Loucy (cell line): ENCODE data around the gene PCDHA5.
"Not testable (repeated sequence)": the region's sequence is repeated elsewhere in the genome, so short reads cannot be mapped to it uniquely, and the experiment has no call there.

ENCODE experiments used
- H2AFZ ChIP-seq: fragments of 200-600 bp; sonication (generic); 2 replicates; pipeline ENCODE4 v1.6.0; 2016; ENCODE audit warnings: antibody characterized with exemption, mild to moderate bottlenecking, low read length, moderate library complexity
- H3F3A ChIP-seq: fragments of 200-600 bp; 2 replicates; pipeline ENCODE4 v1.6.0; 2016; ENCODE audit warnings: antibody characterized with exemption, low read depth, mild to moderate bottlenecking
- H3K27me3 ChIP-seq: fragments of 200-600 bp; sonication (generic); 2 replicates; pipeline ENCODE4 v1.6.1; 2014; ENCODE audit warnings: low read length, mild to moderate bottlenecking; ENCODE audit not compliant: insufficient read depth, poor library complexity, severe bottlenecking
- H3K36me3 ChIP-seq: fragments of 200-600 bp; sonication (generic); 2 replicates; pipeline ENCODE4 v1.6.1; 2016; ENCODE audit warnings: low read length; ENCODE audit not compliant: insufficient read depth
- H3K4me1 ChIP-seq: fragments of 200-600 bp; sonication (generic); 2 replicates; pipeline ENCODE4 v1.5.1; 2014; ENCODE audit warnings: low read length, mild to moderate bottlenecking; ENCODE audit not compliant: insufficient read depth, poor library complexity, severe bottlenecking
- H3K4me2 ChIP-seq: fragments of 200-600 bp; sonication (generic); 2 replicates; pipeline ENCODE4 v1.6.0; 2014; ENCODE audit warnings: antibody characterized with exemption, low read length, low read depth, mild to moderate bottlenecking; ENCODE audit not compliant: poor library complexity, severe bottlenecking
- H3K4me3 ChIP-seq: fragments of 200-600 bp; sonication (generic); 2 replicates; pipeline ENCODE4 v1.5.1; 2014; ENCODE audit warnings: low read length, mild to moderate bottlenecking, mixed read lengths; ENCODE audit not compliant: poor library complexity, severe bottlenecking
- H3K79me2 ChIP-seq: fragments of 200-600 bp; sonication (generic); 2 replicates; pipeline ENCODE4 v1.6.1; 2014; ENCODE audit warnings: low read length; ENCODE audit not compliant: insufficient read depth
- H3K9ac ChIP-seq: fragments of 200-600 bp; sonication (generic); 2 replicates; pipeline ENCODE4 v1.6.0; 2014; ENCODE audit warnings: mild to moderate bottlenecking, low read depth, low read length, moderate library complexity; ENCODE audit not compliant: poor library complexity, severe bottlenecking
- H3K9me2 ChIP-seq: fragments of 200-600 bp; sonication (generic); replicated peaks from 2 replicates; pipeline ENCODE4 v1.6.1; 2016; ENCODE audit warnings: low read depth, low read length, mixed read lengths
- H3K9me3 ChIP-seq: fragments of 200-600 bp; sonication (generic); 2 replicates; pipeline ENCODE4 v1.6.1; 2014; ENCODE audit warnings: mild to moderate bottlenecking, antibody characterized with exemption, low read length, low read depth; ENCODE audit not compliant: insufficient read depth
- H4K20me1 ChIP-seq: fragments of 200-600 bp; sonication (generic); 2 replicates; pipeline ENCODE4 v1.6.0; 2014; ENCODE audit warnings: antibody characterized with exemption, low read length, mild to moderate bottlenecking; ENCODE audit not compliant: insufficient read depth, poor library complexity, severe bottlenecking
- EZH2phosphoT487 ChIP-seq: fragments of 200-600 bp; IDR thresholded peaks from 2 replicates; pipeline ENCODE4 v1.6.1; 2018; ENCODE audit warnings: antibody characterized with exemption, mild to moderate bottlenecking, moderate library complexity, borderline replicate concordance
- TF ChIP-seq, protein P1 (sequence below): fragments of 200-600 bp; sonication (generic); conservative IDR thresholded peaks from 2 replicates; pipeline ENCODE4 v1.5.1; 2014; ENCODE audit warnings: mild to moderate bottlenecking, antibody characterized with exemption, low read length

The PCDHA5 gene

DNA sequence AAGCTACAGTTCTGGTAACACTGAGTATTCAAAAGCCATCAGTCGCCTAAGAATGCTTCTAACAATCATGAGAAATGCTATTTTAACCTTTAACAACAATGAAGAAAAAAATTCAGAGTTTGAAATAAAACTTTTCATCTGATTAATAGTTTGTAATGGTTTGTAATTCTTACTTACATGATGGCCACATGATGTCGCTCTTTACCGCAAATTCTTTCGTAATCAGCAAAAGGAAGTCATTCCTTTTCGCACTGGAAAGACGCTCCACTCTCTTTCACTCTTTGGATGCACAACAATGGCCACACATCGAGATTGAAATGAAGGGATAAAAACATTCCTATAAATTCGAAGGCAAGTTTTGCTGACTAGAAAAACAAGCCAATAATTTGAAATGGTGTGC, 12.6 kb downstream of the PCDHA5 start, which contains the start of gene PCDHA7:
PCDHA7 (plus strand) TSS at position 277 of the 400 bp plus-strand sequence; CDS start at position 392, 115 bp downstream.
- Histone ChIP-seq H4K20me1 (no peaks in the 10 kb centered on the region), H3F3A (no peaks in the 10 kb centered on the region), H3K4me1 (no peaks in the 10 kb centered on the region), H2AFZ (no peak within 1 kb of the TSS), H3K4me3 (no peak within 1 kb of the TSS), H3K4me2 (no peak within 1 kb of the TSS), H3K36me3 (no peaks in the 10 kb centered on the region), H3K79me2 (no peaks in the 10 kb centered on the region), H3K27me3 (no peaks in the 10 kb centered on the region), H3K9ac (no peak within 1 kb of the TSS), H3K9me3 (no peaks in the 10 kb centered on the region), H3K9me2 (no peaks in the 10 kb centered on the region)
- no peak for TF ChIP-seq EZH2phosphoT487

- H3K9ac ChIP-seq, H3F3A ChIP-seq, H4K20me1 ChIP-seq, H2AFZ ChIP-seq, H3K4me2 ChIP-seq, H3K9me3 ChIP-seq, H3K36me3 ChIP-seq, H3K27me3 ChIP-seq, H3K4me1 ChIP-seq, H3K9me2 ChIP-seq, H3K79me2 ChIP-seq, H3K4me3 ChIP-seq: not testable (repeated sequence)
Observed at GRCh38 chr5:140834439-140835008, 13.1 kb downstream of the PCDHA5 start.

DNA sequence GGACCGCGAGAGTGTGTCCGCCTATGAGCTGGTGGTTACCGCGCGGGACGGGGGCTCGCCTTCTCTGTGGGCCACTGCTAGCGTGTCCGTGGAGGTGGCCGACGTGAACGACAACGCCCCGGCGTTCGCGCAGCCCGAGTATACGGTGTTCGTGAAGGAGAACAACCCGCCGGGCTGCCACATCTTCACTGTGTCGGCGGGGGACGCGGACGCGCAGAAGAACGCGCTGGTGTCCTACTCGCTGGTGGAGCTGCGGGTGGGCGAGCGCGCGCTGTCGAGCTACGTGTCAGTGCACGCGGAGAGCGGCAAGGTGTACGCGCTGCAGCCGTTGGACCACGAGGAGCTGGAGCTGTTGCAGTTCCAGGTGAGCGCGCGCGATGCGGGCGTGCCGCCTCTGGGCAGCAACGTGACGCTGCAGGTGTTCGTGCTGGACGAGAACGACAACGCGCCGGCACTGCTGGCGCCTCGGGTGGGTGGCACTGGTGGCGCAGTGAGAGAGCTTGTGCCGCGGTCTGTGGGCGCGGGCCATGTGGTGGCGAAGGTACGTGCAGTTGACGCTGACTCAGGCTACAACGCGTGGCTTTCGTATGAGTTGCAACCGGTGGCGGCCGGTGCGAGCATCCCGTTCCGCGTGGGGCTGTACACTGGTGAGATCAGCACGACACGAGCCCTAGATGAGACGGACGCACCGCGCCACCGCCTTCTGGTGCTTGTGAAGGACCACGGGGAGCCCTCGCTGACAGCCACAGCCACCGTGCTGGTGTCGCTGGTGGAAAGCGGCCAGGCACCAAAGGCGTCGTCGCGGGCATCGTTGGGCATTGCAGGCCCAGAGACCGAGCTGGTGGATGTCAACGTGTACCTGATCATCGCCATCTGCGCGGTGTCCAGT, 14.5 kb downstream of the PCDHA5 start:
- no peak overlapping the region for H2AFZ ChIP-seq
- no peak overlapping the region for H3K4me3 ChIP-seq
- H3K4me2 ChIP-seq: no peak overlapping the region
- no peaks in the 10 kb centered on the region for H3F3A ChIP-seq
- no peaks in the 10 kb centered on the region for H4K20me1 ChIP-seq
- no peaks in the 10 kb centered on the region for H3K9me3 ChIP-seq
- H3K9ac ChIP-seq: no peak overlapping the region
- H3K79me2 ChIP-seq: no peaks in the 10 kb centered on the region
- H3K27me3 ChIP-seq: no peaks in the 10 kb centered on the region
- TF ChIP-seq, protein P1, sequence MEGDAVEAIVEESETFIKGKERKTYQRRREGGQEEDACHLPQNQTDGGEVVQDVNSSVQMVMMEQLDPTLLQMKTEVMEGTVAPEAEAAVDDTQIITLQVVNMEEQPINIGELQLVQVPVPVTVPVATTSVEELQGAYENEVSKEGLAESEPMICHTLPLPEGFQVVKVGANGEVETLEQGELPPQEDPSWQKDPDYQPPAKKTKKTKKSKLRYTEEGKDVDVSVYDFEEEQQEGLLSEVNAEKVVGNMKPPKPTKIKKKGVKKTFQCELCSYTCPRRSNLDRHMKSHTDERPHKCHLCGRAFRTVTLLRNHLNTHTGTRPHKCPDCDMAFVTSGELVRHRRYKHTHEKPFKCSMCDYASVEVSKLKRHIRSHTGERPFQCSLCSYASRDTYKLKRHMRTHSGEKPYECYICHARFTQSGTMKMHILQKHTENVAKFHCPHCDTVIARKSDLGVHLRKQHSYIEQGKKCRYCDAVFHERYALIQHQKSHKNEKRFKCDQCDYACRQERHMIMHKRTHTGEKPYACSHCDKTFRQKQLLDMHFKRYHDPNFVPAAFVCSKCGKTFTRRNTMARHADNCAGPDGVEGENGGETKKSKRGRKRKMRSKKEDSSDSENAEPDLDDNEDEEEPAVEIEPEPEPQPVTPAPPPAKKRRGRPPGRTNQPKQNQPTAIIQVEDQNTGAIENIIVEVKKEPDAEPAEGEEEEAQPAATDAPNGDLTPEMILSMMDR: no peak
- TF ChIP-seq EZH2phosphoT487: no peak
- no peaks in the 10 kb centered on the region for H3K4me1 ChIP-seq
- H3K36me3 ChIP-seq: no peaks in the 10 kb centered on the region
- H3K9me2 ChIP-seq: no peaks in the 10 kb centered on the region

DNA sequence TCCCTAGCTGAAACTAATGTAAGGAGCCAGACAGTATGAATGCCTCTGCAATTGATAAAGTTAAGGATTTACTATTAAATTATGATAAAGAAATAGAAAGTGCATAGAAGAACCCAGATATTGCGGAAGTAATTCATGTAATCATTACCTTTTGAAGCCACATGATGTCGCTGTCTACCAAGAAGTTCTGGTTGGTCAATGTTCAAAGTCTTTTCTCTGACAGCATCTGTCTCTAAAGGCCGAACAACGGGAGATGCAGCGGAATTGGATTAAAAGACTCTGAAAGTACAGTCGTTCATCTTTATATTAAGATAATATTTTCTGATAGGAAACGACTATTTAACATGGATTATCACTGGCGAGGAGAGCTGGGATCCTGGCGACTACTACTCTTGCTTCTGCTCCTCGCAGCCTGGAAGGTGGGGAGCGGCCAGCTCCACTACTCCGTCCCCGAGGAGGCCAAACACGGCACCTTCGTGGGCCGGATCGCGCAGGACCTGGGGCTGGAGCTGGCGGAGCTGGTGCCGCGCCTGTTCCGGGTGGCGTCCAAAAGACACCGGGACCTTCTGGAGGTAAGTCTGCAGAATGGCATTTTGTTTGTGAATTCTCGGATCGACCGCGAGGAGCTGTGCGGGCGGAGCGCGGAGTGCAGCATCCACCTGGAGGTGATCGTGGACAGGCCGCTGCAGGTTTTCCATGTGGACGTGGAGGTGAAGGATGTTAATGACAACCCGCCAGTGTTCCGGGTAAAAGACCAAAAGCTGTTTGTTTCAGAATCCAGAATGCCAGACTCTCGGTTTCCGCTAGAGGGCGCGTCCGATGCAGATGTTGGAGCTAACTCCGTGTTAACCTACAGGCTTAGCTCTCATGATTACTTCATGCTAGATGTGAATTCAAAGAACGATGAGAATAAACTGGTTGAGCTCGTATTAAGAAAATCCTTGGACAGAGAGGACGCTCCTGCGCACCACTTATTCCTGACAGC, 19.9 kb downstream of the PCDHA5 start, which contains the start of gene PCDHA8:
PCDHA8 (plus strand) TSS at position 210 of the 985 bp plus-strand sequence; CDS start at position 345, 135 bp downstream.
- H3K9me3 ChIP-seq: no peaks in the 10 kb centered on the region
- no peaks in the 10 kb centered on the region for H3K9me2 ChIP-seq
- no peaks in the 10 kb centered on the region for H4K20me1 ChIP-seq
- no peaks in the 10 kb centered on the region for H3F3A ChIP-seq
- no peaks in the 10 kb centered on the region for H3K79me2 ChIP-seq
- no peaks in the 10 kb centered on the region for H3K27me3 ChIP-seq
- H3K9ac ChIP-seq: no peak within 1 kb of the TSS
- H3K4me2 ChIP-seq: no peak within 1 kb of the TSS
- no peak for TF ChIP-seq EZH2phosphoT487
- TF ChIP-seq, protein P1: peak; percentile 60
- no peaks in the 10 kb centered on the region for H3K36me3 ChIP-seq
- no peak within 1 kb of the TSS for H2AFZ ChIP-seq
- no peaks in the 10 kb centered on the region for H3K4me1 ChIP-seq
- no peak within 1 kb of the TSS for H3K4me3 ChIP-seq
